GM12891 (cell line): ENCODE results near the gene ABCG1.

ENCODE experiments used
- DNase-seq: peaks from one replicate; pipeline ENCODE4 v3.0.0; 2011; ENCODE audit warnings: low spot score; ENCODE audit not compliant: insufficient read length
- FAIRE-seq: peaks from 2 replicates; lab custom pipeline; 2011; peaks lifted over from hg19 to GRCh38; lab: Jason Lieb, UNC
- PAX5 ChIP-seq: IDR thresholded peaks from 2 replicates; pipeline ENCODE4 v1.6.1; 2011; ENCODE audit warnings: low read length, moderate library complexity, mild to moderate bottlenecking; ENCODE audit not compliant: insufficient read depth, severe bottlenecking
- POLR2A ChIP-seq: IDR thresholded peaks from 2 replicates; pipeline ENCODE4 v1.6.1; 2011; ENCODE audit warnings: low read depth, low read length, control low read depth
- POLR2AphosphoS5 ChIP-seq: IDR thresholded peaks from 2 replicates; pipeline ENCODE4 v1.6.1; 2011; ENCODE audit warnings: low read depth, low read length, control low read depth
- POU2F2 ChIP-seq: IDR thresholded peaks from 2 replicates; pipeline ENCODE4 v1.6.1; 2011; ENCODE audit warnings: low read depth, mild to moderate bottlenecking, control low read depth, low read length, moderate library complexity
- SPI1 ChIP-seq: IDR thresholded peaks from 2 replicates; pipeline ENCODE4 v1.6.1; 2011; ENCODE audit warnings: low read depth, low read length, control low read depth
- TAF1 ChIP-seq: IDR thresholded peaks from 2 replicates; pipeline ENCODE4 v1.6.1; 2011; ENCODE audit warnings: low read depth, low read length, control low read depth

The ABCG1 gene

DNA sequence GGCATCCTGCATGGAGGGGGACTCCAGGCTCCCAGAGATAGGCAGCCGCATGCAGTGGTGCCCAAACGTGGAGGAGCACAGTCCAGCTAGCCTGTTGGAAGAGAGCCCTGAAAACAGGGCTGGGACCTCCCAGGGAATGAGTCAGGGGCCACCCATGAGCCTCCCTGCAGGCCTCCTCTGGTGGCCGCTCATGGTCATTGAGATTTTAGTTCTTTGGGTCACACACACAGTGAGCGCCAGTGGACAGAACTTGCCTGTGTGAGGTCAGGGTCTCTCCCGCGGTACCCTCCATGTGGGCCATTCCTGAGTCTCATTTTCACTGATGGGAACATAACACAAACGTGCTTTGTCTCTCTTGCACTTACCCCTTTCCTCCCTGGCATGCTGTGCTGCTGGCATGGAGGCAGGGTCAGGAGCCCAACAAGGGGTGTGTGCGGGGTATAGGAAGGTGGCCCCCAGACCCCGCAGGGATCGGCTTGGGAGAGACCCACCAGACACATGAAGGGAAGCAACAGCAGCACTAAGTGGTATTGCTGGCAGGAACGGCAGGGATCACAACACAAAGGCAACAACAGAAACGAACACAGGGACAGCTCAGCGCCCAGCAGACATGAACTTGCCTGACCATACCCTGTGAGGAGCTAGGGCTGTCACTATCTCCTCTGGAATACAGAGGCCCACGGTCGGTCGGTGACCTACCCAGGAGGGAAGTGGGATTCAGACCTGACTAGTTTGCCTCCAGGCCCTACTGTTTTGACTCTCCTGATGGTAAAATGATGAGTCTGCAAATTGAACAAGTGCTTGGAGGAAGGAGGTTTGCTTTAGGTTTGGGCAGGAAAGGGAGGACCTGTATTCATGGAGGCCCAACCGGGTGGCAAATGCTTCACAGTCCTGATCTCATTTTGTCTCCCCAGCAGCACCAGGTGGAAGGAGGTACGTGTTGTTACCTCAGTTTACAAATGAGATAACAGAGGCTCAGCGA lies 31.8 kb downstream of the ABCG1 start:
- TF ChIP-seq SPI1 = no peak
- TF ChIP-seq PAX5 = no peak
- no peak for TF ChIP-seq TAF1
- TF ChIP-seq POLR2AphosphoS5 = no peak
- TF ChIP-seq POLR2A = no peak
- TF ChIP-seq POU2F2 = no peak

DNA sequence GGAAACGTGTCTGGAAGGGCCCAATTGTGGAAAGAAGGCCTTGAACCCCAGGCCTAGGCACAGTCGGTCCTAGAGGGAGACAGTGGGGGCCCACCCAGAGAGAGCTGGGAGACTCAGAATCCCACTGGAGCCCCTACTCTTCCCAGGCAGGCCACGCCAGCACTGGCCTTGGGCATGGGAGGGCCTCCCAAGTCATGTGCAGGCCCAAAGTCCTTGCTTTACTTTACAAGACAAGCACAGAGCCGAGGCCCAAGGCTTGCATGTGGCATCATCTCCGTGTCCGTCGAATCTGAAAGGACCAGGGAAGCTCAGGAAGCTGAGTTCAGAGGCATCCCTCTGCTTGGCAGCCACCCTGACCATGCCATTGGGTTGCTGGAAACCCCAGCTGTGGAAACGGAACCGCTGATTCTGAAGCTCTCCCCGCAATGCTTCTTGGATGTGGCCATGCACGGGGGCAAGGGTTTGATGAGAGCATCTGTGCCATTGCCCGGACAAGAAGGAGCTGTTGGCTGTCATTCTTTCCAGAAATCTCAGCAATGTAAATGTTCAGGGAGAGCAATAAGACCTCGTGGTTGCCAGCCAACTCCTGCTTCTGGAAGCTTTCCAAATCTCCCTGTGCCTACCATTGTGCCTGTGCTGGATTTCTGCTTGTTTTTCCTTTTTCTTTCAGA lies 32.8 kb downstream of the ABCG1 start:
- FAIRE-seq = no peak

More for the DNA sequence above, 31.8 kb downstream of the ABCG1 start:
- DNase-seq = no peak
- FAIRE-seq = no peak

DNA sequence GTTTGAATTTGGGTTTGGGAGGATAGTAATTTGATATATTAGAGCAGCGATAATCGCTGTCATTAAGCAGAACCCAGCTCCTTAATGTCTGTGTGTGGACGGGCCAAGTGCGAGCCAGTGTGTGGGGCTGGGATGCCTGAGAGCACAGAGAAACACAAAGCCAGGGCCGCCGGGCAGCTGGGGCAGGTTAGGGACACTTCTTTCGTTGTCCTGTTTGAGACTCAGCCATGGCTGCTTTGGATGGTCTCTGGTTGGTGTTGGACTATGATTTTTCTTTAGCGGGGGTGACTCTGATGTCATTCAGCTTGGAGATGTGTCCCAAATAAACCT lies 33.4 kb downstream of the ABCG1 start:
- DNase-seq (no peak), FAIRE-seq (no peak)
- TF ChIP-seq POU2F2 (no peak), SPI1 (no peak), POLR2AphosphoS5 (no peak), TAF1 (no peak), POLR2A (no peak), PAX5 (no peak)

More for the DNA sequence above, 32.8 kb downstream of the ABCG1 start:
- TF ChIP-seq POLR2AphosphoS5 = no peak
- TF ChIP-seq TAF1 = no peak
- no peak for DNase-seq

- no peak for FAIRE-seq
These were observed 33.9 kb downstream of the ABCG1 start for GRCh38 chr21:42252778-42253340.

GRCh38 chr21:42253466-42253865 lies 34.5 kb downstream of the ABCG1 start:
- TF ChIP-seq POLR2AphosphoS5 (no peak), PAX5 (no peak), TAF1 (no peak), SPI1 (no peak), POU2F2 (no peak), POLR2A (no peak)
- DNase-seq = no peak
- FAIRE-seq = no peak

More at GRCh38 chr21:42252778-42253340, 33.9 kb downstream of the ABCG1 start:
- TF ChIP-seq TAF1 (no peak), POU2F2 (no peak), SPI1 (no peak), POLR2AphosphoS5 (no peak), POLR2A (no peak), PAX5 (no peak)
- DNase-seq = no peak

- no peak for FAIRE-seq
- no peak for TF ChIP-seq POLR2A
- no peak for TF ChIP-seq POU2F2
- TF ChIP-seq SPI1 = no peak
- TF ChIP-seq TAF1 = no peak
- no peak for TF ChIP-seq PAX5
- no peak for TF ChIP-seq POLR2AphosphoS5
- no peak for DNase-seq
These were observed 35.1 kb downstream of the ABCG1 start for GRCh38 chr21:42254083-42254482.

- peak; percentile 74 for FAIRE-seq
- TF ChIP-seq PAX5 = no peak
- no peak for TF ChIP-seq POU2F2
- no peak for TF ChIP-seq SPI1
- no peak for TF ChIP-seq POLR2AphosphoS5
- TF ChIP-seq POLR2A = no peak
- no peak for TF ChIP-seq TAF1
These were observed 36.0 kb downstream of the ABCG1 start for GRCh38 chr21:42254651-42255601.

DNA sequence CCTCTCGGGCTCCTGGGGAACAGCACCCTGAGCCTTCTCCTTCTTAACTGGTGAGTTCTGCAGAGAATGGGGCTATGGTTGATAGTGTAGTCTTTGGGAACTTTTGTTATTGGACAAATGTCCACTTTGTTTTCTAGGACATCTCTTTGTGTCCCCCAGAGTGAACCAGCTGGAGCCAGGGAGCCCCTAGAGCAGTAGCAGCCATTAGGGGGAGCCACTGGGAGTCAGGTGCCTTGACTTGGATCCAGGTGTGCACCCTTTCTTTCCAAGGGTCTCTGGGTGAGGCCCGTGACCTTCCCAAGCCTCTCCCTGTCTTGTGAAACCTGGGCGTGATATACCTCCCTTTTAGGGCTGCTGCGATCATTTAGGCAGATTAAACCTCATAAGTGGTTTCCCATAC lies 36.9 kb downstream of the ABCG1 start:
- DNase-seq (no peak), FAIRE-seq (no peak)
- TF ChIP-seq POU2F2 (no peak), SPI1 (no peak), POLR2A (no peak), TAF1 (no peak)

More at GRCh38 chr21:42254651-42255601, 36.0 kb downstream of the ABCG1 start:
- DNase-seq = no peak
